ENCODE results near the gene GGCX.

GGCX gene

GRCh38 chr2:85541753-85542457 is 19.4 kb downstream of the GGCX start:
- no peaks in the 10 kb centered on the region for H3K27me3 Mint-ChIP-seq (ENCODE audit: low read depth, poor library complexity)
- H3K36me3 Mint-ChIP-seq (ENCODE audit: low read depth) = peaks cover 47% of the 10 kb centered on the region
- peaks cover 58% of the 10 kb centered on the region for H3K4me1 Mint-ChIP-seq
- peak overlapping the region; percentile 99 for H3K4me3 Mint-ChIP-seq
- no peak for DNase-seq
- TF ChIP-seq CTCF (IDR thresholded peaks at IDR 0.05) = no peak
- H3K27ac Mint-ChIP-seq = peak overlapping the region; percentile 23
- no peaks in the 10 kb centered on the region for H3K9me3 Mint-ChIP-seq

- Mint-ChIP-seq H3K4me1 (peaks cover 65% of the 10 kb centered on the region), H3K27me3 (ENCODE audit: low read depth, poor library complexity) (no peaks in the 10 kb centered on the region), H3K27ac (peak overlapping the region; percentile 89), H3K4me3 (peak overlapping the region; percentile 99), H3K9me3 (no peaks in the 10 kb centered on the region), H3K36me3 (ENCODE audit: low read depth) (peaks cover 49% of the 10 kb centered on the region)
- no peak for TF ChIP-seq CTCF (IDR thresholded peaks at IDR 0.05)
- DNase-seq = no peak
Observed at GRCh38 chr2:85541262-85541661, 20.0 kb downstream of the GGCX start.

GRCh38 chr2:85540133-85540648 is 21.1 kb downstream of the GGCX start:
- no peak for TF ChIP-seq CTCF (IDR thresholded peaks at IDR 0.05)
- H3K36me3 Mint-ChIP-seq (ENCODE audit: low read depth) = peaks cover 51% of the 10 kb centered on the region
- peaks cover 68% of the 10 kb centered on the region for H3K4me1 Mint-ChIP-seq
- no peaks in the 10 kb centered on the region for H3K9me3 Mint-ChIP-seq
- peak overlapping the region; percentile 99 for H3K4me3 Mint-ChIP-seq
- no peaks in the 10 kb centered on the region for H3K27me3 Mint-ChIP-seq (ENCODE audit: low read depth, poor library complexity)
- DNase-seq = no peak
- peak overlapping the region; percentile 89 for H3K27ac Mint-ChIP-seq

DNA sequence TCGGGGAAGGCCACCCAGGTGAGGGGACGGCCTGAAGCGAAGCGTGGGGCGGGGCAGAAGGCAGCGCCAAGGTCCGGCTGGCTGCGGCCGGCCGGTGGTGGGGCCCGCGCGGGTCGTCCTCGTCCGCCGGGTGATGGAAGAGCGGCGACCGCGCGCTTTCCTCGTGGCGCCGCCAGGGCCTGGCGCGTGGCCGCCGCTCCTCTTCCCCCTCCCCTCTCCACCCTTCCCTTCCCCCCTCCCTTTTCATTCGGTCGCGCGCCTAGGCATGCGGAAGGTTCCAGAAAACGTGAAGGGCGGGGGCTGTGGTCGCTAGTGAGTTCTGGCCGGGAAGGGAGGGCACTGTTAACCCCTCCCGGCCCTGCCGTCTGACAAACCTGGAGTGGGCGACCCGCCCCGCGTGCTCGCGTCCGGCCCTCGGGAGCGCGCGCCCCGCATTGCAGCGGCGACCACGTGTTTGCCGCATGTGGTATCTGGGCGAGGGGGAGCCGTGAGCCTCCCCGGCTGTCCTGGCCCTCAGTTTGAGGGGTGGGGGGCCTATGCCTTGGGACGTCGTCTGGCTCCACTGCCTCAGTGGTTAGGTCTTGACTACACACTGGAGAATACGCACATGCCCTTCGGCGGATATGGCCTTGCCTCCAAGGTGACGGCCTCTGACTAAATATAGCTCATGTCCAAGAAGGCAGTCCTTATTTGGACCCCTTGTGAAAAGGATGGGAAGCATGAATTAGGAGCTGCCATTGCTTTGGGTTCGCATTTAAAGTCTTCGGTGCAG is 21.7 kb downstream of the GGCX start:
- Mint-ChIP-seq H3K27ac (peak overlapping the region; percentile 98), H3K36me3 (ENCODE audit: low read depth) (peaks cover 47% of the 10 kb centered on the region), H3K9me3 (no peaks in the 10 kb centered on the region), H3K27me3 (ENCODE audit: low read depth, poor library complexity) (no peaks in the 10 kb centered on the region), H3K4me1 (peaks cover 71% of the 10 kb centered on the region), H3K4me3 (peak overlapping the region; percentile 99)
- no peak for TF ChIP-seq CTCF (IDR thresholded peaks at IDR 0.05)
- no peak for DNase-seq

DNA sequence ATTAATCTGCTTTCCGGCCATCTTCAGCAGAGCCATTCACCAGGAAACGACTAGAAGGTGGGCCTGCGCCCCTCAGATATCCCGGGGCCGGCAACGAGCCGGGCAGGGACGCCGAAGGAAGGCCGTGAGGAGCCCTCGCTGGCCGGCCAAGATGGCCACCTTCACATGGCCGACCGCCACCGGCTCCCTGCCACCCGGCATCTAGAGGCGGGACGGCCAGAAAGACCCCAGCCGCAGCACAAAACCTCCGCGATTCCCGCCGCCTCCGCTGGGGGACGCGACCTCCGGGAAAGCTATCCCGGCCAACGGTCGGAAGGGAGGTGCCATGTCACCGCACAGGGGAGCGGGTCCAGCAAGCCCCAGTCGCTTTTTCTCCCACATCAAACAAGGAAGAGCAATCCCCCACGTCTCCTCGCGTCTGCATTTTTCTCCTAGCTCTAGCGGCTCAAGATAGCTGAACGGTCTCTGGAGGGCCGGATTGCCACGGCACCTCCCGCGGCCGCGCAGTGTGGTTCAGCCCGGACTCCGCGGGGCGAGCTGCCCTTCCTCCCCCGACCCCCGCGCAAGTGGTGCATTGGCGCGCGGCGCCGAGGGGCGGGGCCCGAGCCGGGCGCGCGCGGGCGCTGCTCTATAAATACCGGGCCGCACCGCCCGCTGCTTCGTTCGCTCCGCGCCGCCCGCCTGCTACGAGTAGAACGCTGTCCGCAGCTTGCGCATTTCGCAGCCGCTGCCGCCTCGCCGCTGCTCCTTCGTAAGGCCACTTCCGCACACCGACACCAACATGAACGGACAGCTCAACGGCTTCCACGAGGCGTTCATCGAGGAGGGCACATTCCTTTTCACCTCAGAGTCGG is 22.6 kb downstream of the GGCX start, which contains the start of gene MAT2A:
Gene MAT2A, plus strand, starts transcription at position 662 of the 854 bp plus-strand sequence. Its CDS starts 120 bp downstream, at position 782.
- peaks cover 40% of the 10 kb centered on the region for H3K36me3 Mint-ChIP-seq (ENCODE audit: low read depth)
- peak within 1 kb of the TSS; percentile 100 for H3K27ac Mint-ChIP-seq
- DNase-seq = peak; percentile 96
- peak within 1 kb of the TSS; percentile 99 for H3K4me3 Mint-ChIP-seq
- H3K9me3 Mint-ChIP-seq = no peaks in the 10 kb centered on the region
- H3K27me3 Mint-ChIP-seq (ENCODE audit: low read depth, poor library complexity) = no peaks in the 10 kb centered on the region
- TF ChIP-seq CTCF (IDR thresholded peaks at IDR 0.05) = peak; percentile 72
- peaks cover 65% of the 10 kb centered on the region for H3K4me1 Mint-ChIP-seq
